K562 (cell line): Measurements from ENCODE around the gene CHD6.

ENCODE experiments used
- POLR2AphosphoS5 ChIP-seq: IDR thresholded peaks from 2 replicates; pipeline ENCODE4 v1.6.1; 2011; ENCODE audit warnings: mild to moderate bottlenecking, low read depth, low read length, moderate library complexity; ENCODE audit not compliant: control insufficient read depth, insufficient read depth
- TF ChIP-seq, protein P1 (sequence below), 3 experiments: IDR thresholded peaks in 2 of 3; conservative IDR thresholded peaks in 1 of 3; 2 replicates each; pipeline ENCODE4 v1.5.1; 2011 to 2012; ENCODE audit warnings: low read length in 3 of 3, mild to moderate bottlenecking in 3 of 3, control low read depth in 2 of 3, improper control_type of control experiment in 1 of 3, inconsistent platforms in 1 of 3, low read depth in 1 of 3, mixed read lengths in 1 of 3, moderate library complexity in 1 of 3; ENCODE audit not compliant: insufficient read depth in 2 of 3

DNA sequence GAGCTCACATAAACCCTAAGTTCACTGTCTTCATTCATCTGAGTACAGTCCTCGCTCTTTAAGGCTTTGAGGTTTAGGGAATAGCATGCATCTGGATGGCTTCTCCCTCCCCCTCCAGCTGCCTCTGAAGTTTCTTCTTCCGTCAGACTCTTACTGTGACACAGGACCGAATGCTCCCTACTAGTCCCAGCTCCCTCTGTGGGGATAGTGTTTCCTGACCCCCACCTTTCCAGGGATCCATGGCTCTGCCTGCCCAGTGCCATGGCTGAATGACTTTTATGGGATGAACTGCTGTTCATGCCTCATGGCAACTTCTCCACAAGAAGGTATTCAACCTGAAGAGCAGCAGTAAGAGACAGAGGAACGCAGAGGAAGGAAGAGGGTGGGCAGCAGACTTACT is 171.7 kb downstream of the CHD6 start:
- TF ChIP-seq POLR2AphosphoS5: no peak
- TF ChIP-seq, protein P1, sequence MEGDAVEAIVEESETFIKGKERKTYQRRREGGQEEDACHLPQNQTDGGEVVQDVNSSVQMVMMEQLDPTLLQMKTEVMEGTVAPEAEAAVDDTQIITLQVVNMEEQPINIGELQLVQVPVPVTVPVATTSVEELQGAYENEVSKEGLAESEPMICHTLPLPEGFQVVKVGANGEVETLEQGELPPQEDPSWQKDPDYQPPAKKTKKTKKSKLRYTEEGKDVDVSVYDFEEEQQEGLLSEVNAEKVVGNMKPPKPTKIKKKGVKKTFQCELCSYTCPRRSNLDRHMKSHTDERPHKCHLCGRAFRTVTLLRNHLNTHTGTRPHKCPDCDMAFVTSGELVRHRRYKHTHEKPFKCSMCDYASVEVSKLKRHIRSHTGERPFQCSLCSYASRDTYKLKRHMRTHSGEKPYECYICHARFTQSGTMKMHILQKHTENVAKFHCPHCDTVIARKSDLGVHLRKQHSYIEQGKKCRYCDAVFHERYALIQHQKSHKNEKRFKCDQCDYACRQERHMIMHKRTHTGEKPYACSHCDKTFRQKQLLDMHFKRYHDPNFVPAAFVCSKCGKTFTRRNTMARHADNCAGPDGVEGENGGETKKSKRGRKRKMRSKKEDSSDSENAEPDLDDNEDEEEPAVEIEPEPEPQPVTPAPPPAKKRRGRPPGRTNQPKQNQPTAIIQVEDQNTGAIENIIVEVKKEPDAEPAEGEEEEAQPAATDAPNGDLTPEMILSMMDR (IDR thresholded peaks at IDR 0.05 in 2 of 3, conservative IDR thresholded peaks at IDR 0.05 in 1 of 3; ENCODE audit: insufficient read depth in 2 of 3, low read depth in 1 of 3, low read length in 3 of 3): no peak
